GM13977 (cell line): ENCODE measurements around the gene STXBP1.

Experiments used
- DNase-seq: peaks from one replicate; pipeline ENCODE4 v3.0.0; 2012; ENCODE audit warnings: low spot score
- CTCF ChIP-seq: IDR thresholded peaks from 2 replicates; pipeline ENCODE4 v1.5.1; 2012; ENCODE audit warnings: mild to moderate bottlenecking, control low read depth; ENCODE audit not compliant: insufficient read depth; ENCODE audit errors: extremely low read depth, missing control alignments
- in situ Hi-C: fragments of 300-500 bp; cut with MboI; formaldehyde crosslinking; loops from one replicate; pipeline ENCODE4 v1.12.0; 2022; ENCODE audit warnings: low sequenced_read_pairs, low pct_unique_long_range_greater_than_20kb, mixed read lengths, inconsistent platforms; ENCODE audit not compliant: unreplicated experiment

Gene STXBP1

GRCh38 chr9:127599550-127599891 lies 12.6 kb upstream of the STXBP1 start:
- DNase-seq: no peak
- no peak for TF ChIP-seq CTCF
- in situ Hi-C loops: loop anchor here (25.0 kb wide), 1 partner anchor 313 kb away; the partner anchor contains the start of gene ST6GALNAC4

GRCh38 chr9:127603226-127603625 lies 8.9 kb upstream of the STXBP1 start:
- DNase-seq: no peak
- no peak for TF ChIP-seq CTCF
- in situ Hi-C loops: no loop called here

- no peak for DNase-seq
- TF ChIP-seq CTCF: no peak
- in situ Hi-C loops: no loop called here
Observed at GRCh38 chr9:127606043-127606442, 6.0 kb upstream of the STXBP1 start.

GRCh38 chr9:127608104-127608966 lies 3.7 kb upstream of the STXBP1 start:
- peak; percentile 88 for DNase-seq
- in situ Hi-C loops: no loop called here

GRCh38 chr9:127611603-127611898 lies 526 bp upstream of the STXBP1 start:
- DNase-seq: no peak
- in situ Hi-C loops: no loop called here
- TF ChIP-seq CTCF: no peak

More at GRCh38 chr9:127608104-127608966, 3.7 kb upstream of the STXBP1 start:
- no peak for TF ChIP-seq CTCF

- no peak for TF ChIP-seq CTCF
- in situ Hi-C loops: no loop called here
- no peak for DNase-seq
Observed at GRCh38 chr9:127612939-127613582, 984 bp downstream of the STXBP1 start.
